Measurements from ENCODE around the gene FAM236C. TPM values are rescaled to one million over a fixed set of nuclear protein-coding genes. Genes with fewer than 3 reads are reported as not detected.
"Not testable (repeated sequence)": the region's sequence is repeated elsewhere in the genome, so short reads cannot be mapped to it uniquely, and the experiment has no call there.

The FAM236C gene
- not detected in 2 replicates for total RNA-seq

- H3K9me3 Mint-ChIP-seq; CTCF ChIA-PET; H3K4me1 Mint-ChIP-seq; H3K27me3 Mint-ChIP-seq; ATAC-seq (ENCODE audit: low read depth); H3K27ac Mint-ChIP-seq; H3K36me3 Mint-ChIP-seq (ENCODE audit: low read depth); H3K4me3 Mint-ChIP-seq; DNase-seq; POLR2A ChIA-PET; intact Hi-C loops (cut with micrococcal nuclease): not testable (repeated sequence)
Measured at GRCh38 chrX:72912315-72912714, at the start of gene FAM236C. Gene FAM236C, plus strand, starts transcription at chrX:72912615. Its CDS starts 100 bp downstream, at chrX:72912715.

DNA sequence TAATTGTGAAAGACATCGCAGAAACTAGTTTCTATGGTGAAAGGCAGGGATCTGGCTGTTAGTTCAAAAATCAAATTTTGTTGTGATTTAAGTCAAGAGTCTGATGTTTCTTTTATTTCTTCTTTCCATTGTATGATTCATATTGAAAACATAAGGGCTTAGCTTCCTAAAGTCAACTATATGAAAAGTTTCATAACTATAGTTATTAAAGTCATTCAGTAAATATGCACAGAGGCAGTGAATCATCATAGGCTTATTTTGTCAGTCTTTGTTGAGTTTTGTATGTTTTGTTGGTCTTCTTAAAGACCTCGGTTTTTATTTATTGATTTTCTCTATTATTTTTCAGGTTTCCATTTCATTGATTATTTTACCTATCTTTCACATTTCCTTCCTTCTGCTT, 29.5 kb upstream of the FAM236C start:
- DNase-seq; POLR2A ChIA-PET; CTCF ChIA-PET; H3K4me3 Mint-ChIP-seq; ATAC-seq (ENCODE audit: low read depth); H3K27ac Mint-ChIP-seq; H3K9me3 Mint-ChIP-seq; H3K4me1 Mint-ChIP-seq; intact Hi-C loops (cut with micrococcal nuclease); H3K27me3 Mint-ChIP-seq; H3K36me3 Mint-ChIP-seq (ENCODE audit: low read depth): not testable (repeated sequence)

GRCh38 chrX:72889740-72890139, 22.7 kb upstream of the FAM236C start:
- H3K27ac Mint-ChIP-seq; DNase-seq; H3K9me3 Mint-ChIP-seq; CTCF ChIA-PET; H3K4me3 Mint-ChIP-seq; POLR2A ChIA-PET; ATAC-seq (ENCODE audit: low read depth); intact Hi-C loops (cut with micrococcal nuclease); H3K4me1 Mint-ChIP-seq; H3K36me3 Mint-ChIP-seq (ENCODE audit: low read depth); H3K27me3 Mint-ChIP-seq: not testable (repeated sequence)

- ATAC-seq (ENCODE audit: low read depth); H3K4me3 Mint-ChIP-seq; H3K27me3 Mint-ChIP-seq; H3K36me3 Mint-ChIP-seq (ENCODE audit: low read depth); H3K27ac Mint-ChIP-seq; H3K9me3 Mint-ChIP-seq; CTCF ChIA-PET; DNase-seq; POLR2A ChIA-PET; H3K4me1 Mint-ChIP-seq; intact Hi-C loops (cut with micrococcal nuclease): not testable (repeated sequence)
Measured at GRCh38 chrX:72916096-72916495, 3.7 kb downstream of the FAM236C start.

DNA sequence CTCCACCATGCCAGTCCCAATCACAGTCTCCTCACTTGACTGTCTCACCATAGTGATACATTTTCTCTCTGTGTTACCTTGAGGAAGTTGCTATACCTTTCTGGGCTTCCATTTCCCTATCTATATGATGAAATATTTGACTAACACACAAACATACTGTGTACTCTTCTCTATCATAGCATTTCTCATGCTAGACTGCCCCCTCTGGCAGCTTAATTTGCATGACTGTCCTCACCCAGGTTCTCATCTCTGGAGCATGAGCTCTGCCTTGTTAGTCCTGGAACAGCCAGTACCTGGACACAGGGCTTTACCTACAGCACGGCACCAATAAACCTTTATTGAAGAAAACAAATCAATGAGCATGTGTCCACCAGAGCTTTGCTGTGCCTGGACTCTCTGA, 19.9 kb downstream of the FAM236C start:
- intact Hi-C loops (cut with micrococcal nuclease); CTCF ChIA-PET: not testable (repeated sequence)

DNA sequence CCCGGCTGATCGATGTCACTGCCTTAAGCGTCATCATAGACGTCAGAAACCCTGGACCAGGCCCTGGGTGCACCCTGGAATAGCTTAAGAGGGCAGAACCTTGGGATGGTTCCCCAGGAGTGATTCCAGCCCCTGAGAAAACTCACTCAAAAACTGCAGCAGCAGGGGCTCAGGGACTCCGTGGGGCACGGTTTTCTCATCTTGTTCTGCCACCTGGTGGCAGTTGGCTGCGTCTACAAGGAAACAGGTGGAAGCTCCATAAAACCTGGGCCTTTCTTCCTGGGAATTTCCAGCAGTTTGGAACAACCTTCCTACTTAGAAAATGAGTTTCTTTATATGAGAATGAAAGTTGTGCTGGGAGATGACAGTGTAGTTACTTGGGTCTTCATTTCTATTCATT, 24.0 kb downstream of the FAM236C start:
- H3K27me3 Mint-ChIP-seq; CTCF ChIA-PET; ATAC-seq (ENCODE audit: low read depth); H3K4me1 Mint-ChIP-seq; H3K36me3 Mint-ChIP-seq (ENCODE audit: low read depth); H3K4me3 Mint-ChIP-seq; H3K27ac Mint-ChIP-seq; intact Hi-C loops (cut with micrococcal nuclease); H3K9me3 Mint-ChIP-seq; POLR2A ChIA-PET; DNase-seq: not testable (repeated sequence)

More for the DNA sequence above, 19.9 kb downstream of the FAM236C start:
- H3K4me1 Mint-ChIP-seq; H3K9me3 Mint-ChIP-seq; H3K27me3 Mint-ChIP-seq; H3K36me3 Mint-ChIP-seq (ENCODE audit: low read depth); DNase-seq; POLR2A ChIA-PET; ATAC-seq (ENCODE audit: low read depth); H3K27ac Mint-ChIP-seq; H3K4me3 Mint-ChIP-seq: not testable (repeated sequence)

DNA sequence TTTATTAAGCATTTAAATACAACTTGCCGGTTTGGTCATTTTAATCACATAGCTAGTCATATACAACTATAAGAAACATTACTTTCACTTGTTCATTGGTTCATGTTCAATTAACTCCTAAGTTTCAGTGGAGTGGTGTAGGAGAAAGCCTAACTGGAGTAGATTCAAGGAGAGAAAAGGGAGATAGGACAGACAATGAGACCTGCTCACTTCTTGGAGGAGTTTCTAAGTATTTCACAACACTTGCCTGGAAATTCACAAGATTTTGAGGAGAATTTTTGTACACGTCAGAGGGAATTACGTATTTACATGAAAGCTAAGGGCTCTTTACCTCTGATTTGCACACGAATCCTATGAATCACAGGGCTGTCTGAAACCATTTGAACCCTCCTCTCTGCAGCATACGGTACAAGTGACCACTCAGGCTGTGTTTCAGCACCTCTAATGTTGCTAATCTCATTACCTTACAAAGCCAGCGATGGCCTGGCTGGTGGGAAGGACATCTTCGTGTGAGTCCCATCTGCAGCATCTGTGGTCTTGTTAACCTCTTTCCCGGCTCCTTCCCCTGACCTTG, 24.6 kb downstream of the FAM236C start:
- H3K9me3 Mint-ChIP-seq; intact Hi-C loops (cut with micrococcal nuclease); DNase-seq; H3K4me1 Mint-ChIP-seq; POLR2A ChIA-PET; CTCF ChIA-PET; H3K27ac Mint-ChIP-seq; H3K27me3 Mint-ChIP-seq; H3K36me3 Mint-ChIP-seq (ENCODE audit: low read depth); ATAC-seq (ENCODE audit: low read depth); H3K4me3 Mint-ChIP-seq: not testable (repeated sequence)

DNA sequence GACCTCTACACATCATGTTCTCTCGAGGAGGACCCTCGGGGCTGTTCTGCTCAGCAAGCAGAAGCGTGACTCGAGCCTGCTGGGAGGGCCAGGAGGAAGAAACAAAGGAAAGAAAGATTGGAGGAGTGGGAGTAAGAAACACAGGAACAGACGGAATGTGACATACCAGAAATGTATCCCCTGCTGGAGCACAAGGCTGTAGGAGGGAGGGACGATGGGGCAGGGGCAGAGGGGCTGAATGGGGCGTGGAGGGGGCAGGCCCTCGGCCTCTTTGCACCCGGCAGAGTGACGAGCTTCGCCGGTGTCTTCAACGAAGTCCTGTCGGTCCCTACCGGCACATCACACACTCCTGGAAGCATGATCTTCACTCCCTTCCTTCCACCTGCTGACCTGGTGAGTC, 25.5 kb downstream of the FAM236C start, which contains the start of gene FAM236A:
Gene FAM236A (plus strand): TSS at position 301 of the 400 bp plus-strand sequence. CDS start 57 bp downstream, at position 358.
- ATAC-seq (ENCODE audit: low read depth); H3K9me3 Mint-ChIP-seq; POLR2A ChIA-PET; H3K4me3 Mint-ChIP-seq; H3K36me3 Mint-ChIP-seq (ENCODE audit: low read depth); CTCF ChIA-PET; H3K27ac Mint-ChIP-seq; H3K4me1 Mint-ChIP-seq; DNase-seq; intact Hi-C loops (cut with micrococcal nuclease); H3K27me3 Mint-ChIP-seq: not testable (repeated sequence)

DNA sequence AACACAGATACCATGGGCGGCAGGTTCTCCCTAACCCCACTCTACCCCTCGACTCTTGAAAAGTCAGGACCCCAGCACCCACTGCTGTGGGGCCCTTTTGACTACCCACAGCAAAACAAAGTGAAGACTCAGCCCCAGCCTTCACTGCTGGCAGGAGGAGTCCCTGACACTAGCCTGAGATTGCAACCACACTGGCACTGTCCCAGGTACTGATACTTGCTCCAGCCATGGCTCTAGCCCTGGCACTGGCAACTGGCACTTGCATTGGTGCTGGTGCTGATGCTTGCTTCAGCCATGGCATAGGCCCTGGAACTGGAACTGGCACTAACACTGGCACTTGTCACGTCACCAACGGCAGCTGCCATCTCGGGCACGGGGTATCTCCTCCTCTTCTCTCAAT, 29.9 kb downstream of the FAM236C start:
- CTCF ChIA-PET; intact Hi-C loops (cut with micrococcal nuclease); H3K4me1 Mint-ChIP-seq; H3K4me3 Mint-ChIP-seq; H3K9me3 Mint-ChIP-seq; DNase-seq; H3K36me3 Mint-ChIP-seq (ENCODE audit: low read depth); H3K27ac Mint-ChIP-seq; ATAC-seq (ENCODE audit: low read depth); POLR2A ChIA-PET; H3K27me3 Mint-ChIP-seq: not testable (repeated sequence)

- H3K36me3 Mint-ChIP-seq (ENCODE audit: low read depth); H3K4me1 Mint-ChIP-seq; intact Hi-C loops (cut with micrococcal nuclease); H3K27me3 Mint-ChIP-seq; POLR2A ChIA-PET; CTCF ChIA-PET; H3K9me3 Mint-ChIP-seq; H3K4me3 Mint-ChIP-seq; DNase-seq; H3K27ac Mint-ChIP-seq: not testable (repeated sequence)
- peak; percentile 81 for ATAC-seq (ENCODE audit: low read depth)
Measured at GRCh38 chrX:72943035-72943818, 30.8 kb downstream of the FAM236C start.

DNA sequence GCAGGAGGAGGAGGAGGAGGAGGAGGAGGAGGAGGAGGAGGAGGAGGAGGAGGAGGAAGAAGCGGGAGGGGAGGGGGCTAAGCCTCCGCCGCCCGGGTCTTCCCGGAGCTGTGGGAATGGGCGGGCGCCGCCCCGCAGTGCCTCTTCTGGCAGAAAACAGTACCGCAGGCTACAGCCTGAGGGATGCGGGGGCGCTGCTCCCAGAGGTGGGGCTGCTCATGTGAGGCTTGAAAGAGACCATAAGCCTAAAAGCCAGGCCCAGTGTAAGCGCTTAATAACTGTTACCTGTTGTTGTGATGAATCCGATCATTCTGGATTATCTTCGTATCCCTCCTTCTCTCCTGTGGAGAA, 31.4 kb downstream of the FAM236C start, which contains the start of gene DMRTC1:
Gene DMRTC1 (minus strand): TSS at position 19 of the 351 bp plus-strand sequence. CDS start 68,143 bp downstream, outside the sequence.
- H3K4me1 Mint-ChIP-seq; intact Hi-C loops (cut with micrococcal nuclease); H3K36me3 Mint-ChIP-seq (ENCODE audit: low read depth); H3K4me3 Mint-ChIP-seq; H3K27ac Mint-ChIP-seq; H3K9me3 Mint-ChIP-seq; H3K27me3 Mint-ChIP-seq; POLR2A ChIA-PET; DNase-seq; CTCF ChIA-PET: not testable (repeated sequence)
- peak; percentile 88 for ATAC-seq (ENCODE audit: low read depth)

DNA sequence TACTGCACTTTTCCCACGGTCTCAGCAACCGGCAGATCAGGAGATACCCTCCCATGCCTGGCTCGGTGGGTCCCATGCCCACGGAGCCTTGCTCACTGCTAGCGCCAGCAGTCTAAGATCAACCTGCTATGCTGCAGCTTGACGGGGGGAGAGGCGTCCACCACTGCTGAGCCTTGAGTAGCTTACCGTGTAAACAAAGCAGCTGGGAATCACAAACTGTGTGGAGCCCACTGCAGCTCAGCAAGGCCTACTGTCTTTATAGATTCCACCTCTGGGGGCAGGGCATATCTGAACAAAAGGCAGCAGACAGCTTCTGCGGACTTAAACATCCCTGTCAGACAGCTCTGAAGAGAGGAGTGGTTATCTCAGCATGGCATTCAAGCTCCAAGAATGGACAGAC, 47.6 kb downstream of the FAM236C start:
- POLR2A ChIA-PET; H3K27me3 Mint-ChIP-seq; H3K4me3 Mint-ChIP-seq; DNase-seq; H3K36me3 Mint-ChIP-seq (ENCODE audit: low read depth); ATAC-seq (ENCODE audit: low read depth); CTCF ChIA-PET; H3K9me3 Mint-ChIP-seq; H3K4me1 Mint-ChIP-seq; intact Hi-C loops (cut with micrococcal nuclease); H3K27ac Mint-ChIP-seq: not testable (repeated sequence)

Data from activated B cell treated with CpG ODN at 0.5 μM for 24 hours (primary cell).